Measurements from ENCODE around the gene THY1.

The THY1 gene

DNA sequence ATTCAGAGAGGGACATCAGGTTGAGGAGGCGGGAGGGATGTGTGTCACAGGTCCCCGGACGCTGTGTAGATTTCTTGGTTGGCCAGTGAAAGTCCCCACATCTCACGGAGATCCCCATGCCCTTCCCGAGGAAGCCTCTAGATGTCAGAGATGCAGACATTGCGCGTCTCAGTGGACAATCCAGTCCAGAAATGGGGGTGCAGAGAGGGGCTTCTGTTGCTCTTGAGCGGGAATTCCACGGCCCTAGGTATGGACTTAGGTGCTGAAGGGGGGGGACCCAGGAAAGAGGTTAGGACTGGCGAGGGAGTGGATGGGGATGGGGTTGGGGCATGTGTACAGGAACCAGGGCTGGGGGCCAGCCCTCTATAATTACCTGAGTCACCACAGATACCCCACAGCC, 7.0 kb downstream of the THY1 start:
- Histone ChIP-seq H3K27me3 (ENCODE audit: control insufficient read depth in 1 of 2, insufficient read depth in 1 of 2, low read length in 2 of 2) (peaks cover 0 to 43% of the 10 kb centered on the region in 2 experiments), H4K91ac (ENCODE audit: low read length) (no peak overlapping the region), H3K4me3 (ENCODE audit: insufficient read depth in 1 of 2, low read depth in 1 of 2, low read length in 2 of 2) (no peak overlapping the region), H3K36me3 (ENCODE audit: control insufficient read depth in 1 of 2, insufficient read depth in 2 of 2, low read depth in 1 of 2, low read length in 2 of 2) (peaks cover 0 to 28% of the 10 kb centered on the region in 2 experiments), H3K9me3 (ENCODE audit: control insufficient read depth, low read length) (no peaks in the 10 kb centered on the region), H4K8ac (ENCODE audit: low read length) (no peak overlapping the region), H3K4me2 (ENCODE audit: low read length, poor library complexity, severe bottlenecking) (no peak overlapping the region), H3K18ac (ENCODE audit: low read depth in 1 of 2, low read length in 2 of 2) (no peak overlapping the region), H3K23ac (ENCODE audit: low read length in 2 of 2) (no peak overlapping the region), H2AFZ (ENCODE audit: low read depth, low read length) (no peak overlapping the region), H3K4me1 (ENCODE audit: control insufficient read depth, insufficient read depth, low read depth, low read length) (peaks cover 11% of the 10 kb centered on the region), H3K9ac (ENCODE audit: low read length) (no peak overlapping the region), H2BK15ac (ENCODE audit: low read depth, poor library complexity, severe bottlenecking) (no peak overlapping the region), H2BK12ac (ENCODE audit: low read length in 2 of 2) (no peak overlapping the region), H3K14ac (ENCODE audit: low read length in 2 of 2) (no peak overlapping the region), H2BK120ac (ENCODE audit: low read depth, low read length) (no peak overlapping the region), H2BK5ac (ENCODE audit: low read depth, low read length, poor library complexity, severe bottlenecking) (no peak overlapping the region), H2AK5ac (ENCODE audit: low read length, severe bottlenecking) (no peak overlapping the region), H3K79me1 (replicated peaks; ENCODE audit: low read length, poor library complexity, severe bottlenecking) (no peaks in the 10 kb centered on the region), H3K4ac (ENCODE audit: low read depth in 1 of 2, low read length in 2 of 2) (no peak overlapping the region), H3K27ac (ENCODE audit: low read length, poor library complexity, severe bottlenecking) (no peak overlapping the region)
- DNase-seq: no peak
- WGBS: 95% methylated on average over 9 of the region's 10 CpGs

- Histone ChIP-seq H2BK12ac (ENCODE audit: low read length in 2 of 2) (no peak overlapping the region), H3K9ac (ENCODE audit: low read length) (no peak overlapping the region), H3K79me1 (replicated peaks; ENCODE audit: low read length, poor library complexity, severe bottlenecking) (no peaks in the 10 kb centered on the region), H3K27ac (ENCODE audit: low read length, poor library complexity, severe bottlenecking) (no peak overlapping the region), H3K9me3 (ENCODE audit: control insufficient read depth, low read length) (no peaks in the 10 kb centered on the region), H3K4me2 (ENCODE audit: low read length, poor library complexity, severe bottlenecking) (no peak overlapping the region), H2AK5ac (ENCODE audit: low read length, severe bottlenecking) (no peak overlapping the region), H3K14ac (ENCODE audit: low read length in 2 of 2) (no peak overlapping the region), H3K23ac (ENCODE audit: low read length in 2 of 2) (no peak overlapping the region), H2AFZ (ENCODE audit: low read depth, low read length) (no peak overlapping the region), H2BK15ac (ENCODE audit: low read depth, poor library complexity, severe bottlenecking) (no peak overlapping the region), H3K27me3 (ENCODE audit: control insufficient read depth in 1 of 2, insufficient read depth in 1 of 2, low read length in 2 of 2) (peaks cover 0 to 38% of the 10 kb centered on the region in 2 experiments), H2BK5ac (ENCODE audit: low read depth, low read length, poor library complexity, severe bottlenecking) (no peak overlapping the region), H3K4ac (ENCODE audit: low read depth in 1 of 2, low read length in 2 of 2) (no peak overlapping the region), H3K4me1 (ENCODE audit: control insufficient read depth, insufficient read depth, low read depth, low read length) (peaks cover 11% of the 10 kb centered on the region), H3K36me3 (ENCODE audit: control insufficient read depth in 1 of 2, insufficient read depth in 2 of 2, low read depth in 1 of 2, low read length in 2 of 2) (peaks cover 0 to 24% of the 10 kb centered on the region in 2 experiments), H3K18ac (ENCODE audit: low read depth in 1 of 2, low read length in 2 of 2) (no peak overlapping the region), H4K8ac (ENCODE audit: low read length) (no peak overlapping the region), H2BK120ac (ENCODE audit: low read depth, low read length) (no peak overlapping the region), H3K4me3 (ENCODE audit: insufficient read depth in 1 of 2, low read depth in 1 of 2, low read length in 2 of 2) (no peak overlapping the region), H4K91ac (ENCODE audit: low read length) (no peak overlapping the region)
- no peak for DNase-seq
- 94% methylated on average over 3 of the region's 3 CpGs for WGBS
Observed at GRCh38 chr11:119415517-119415916, 7.5 kb downstream of the THY1 start.

DNA sequence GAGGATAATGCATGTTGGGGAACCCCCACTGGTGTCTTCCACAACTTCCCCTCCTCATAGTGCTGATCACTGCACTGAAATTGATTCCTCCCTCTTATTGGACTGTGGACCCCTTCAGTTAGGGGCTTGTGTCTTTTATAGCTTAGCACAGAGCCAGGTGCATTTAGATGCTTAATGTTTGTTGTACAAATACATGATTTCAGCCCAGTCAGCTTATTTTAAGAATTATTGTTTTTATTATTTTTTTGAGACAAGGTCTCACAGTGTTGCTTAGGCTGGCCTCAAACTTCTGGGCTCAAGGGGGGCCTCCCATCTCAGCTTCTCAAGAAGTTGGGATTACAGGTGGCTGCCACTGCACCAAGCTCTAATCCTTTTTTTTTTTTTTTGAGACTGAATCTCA, 8.2 kb downstream of the THY1 start:
- no peak overlapping the region for H3K4me2 ChIP-seq (ENCODE audit: low read length, poor library complexity, severe bottlenecking)
- H3K36me3 ChIP-seq (ENCODE audit: control insufficient read depth in 1 of 2, insufficient read depth in 2 of 2, low read depth in 1 of 2, low read length in 2 of 2): peaks cover 0 to 16% of the 10 kb centered on the region in 2 experiments
- no peak overlapping the region for H2AFZ ChIP-seq (ENCODE audit: low read depth, low read length)
- H3K79me1 ChIP-seq (replicated peaks; ENCODE audit: low read length, poor library complexity, severe bottlenecking): no peaks in the 10 kb centered on the region
- no peak overlapping the region for H2BK5ac ChIP-seq (ENCODE audit: low read depth, low read length, poor library complexity, severe bottlenecking)
- H3K23ac ChIP-seq (ENCODE audit: low read length in 2 of 2): no peak overlapping the region
- no peak overlapping the region for H3K14ac ChIP-seq (ENCODE audit: low read length in 2 of 2)
- no peak overlapping the region for H3K18ac ChIP-seq (ENCODE audit: low read depth in 1 of 2, low read length in 2 of 2)
- H2BK120ac ChIP-seq (ENCODE audit: low read depth, low read length): no peak overlapping the region
- no peak overlapping the region for H3K4ac ChIP-seq (ENCODE audit: low read depth in 1 of 2, low read length in 2 of 2)
- no peak overlapping the region for H2BK15ac ChIP-seq (ENCODE audit: low read depth, poor library complexity, severe bottlenecking)
- H3K27ac ChIP-seq (ENCODE audit: low read length, poor library complexity, severe bottlenecking): no peak overlapping the region
- peaks cover 0 to 33% of the 10 kb centered on the region in 2 experiments for H3K27me3 ChIP-seq (ENCODE audit: control insufficient read depth in 1 of 2, insufficient read depth in 1 of 2, low read length in 2 of 2)
- no peak overlapping the region for H2BK12ac ChIP-seq (ENCODE audit: low read length in 2 of 2)
- peaks cover 5% of the 10 kb centered on the region for H3K4me1 ChIP-seq (ENCODE audit: control insufficient read depth, insufficient read depth, low read depth, low read length)
- H3K9ac ChIP-seq (ENCODE audit: low read length): no peak overlapping the region
- H3K4me3 ChIP-seq (ENCODE audit: insufficient read depth in 1 of 2, low read depth in 1 of 2, low read length in 2 of 2): no peak overlapping the region
- H4K8ac ChIP-seq (ENCODE audit: low read length): no peak overlapping the region
- no peak for DNase-seq
- no peak overlapping the region for H4K91ac ChIP-seq (ENCODE audit: low read length)
- no peaks in the 10 kb centered on the region for H3K9me3 ChIP-seq (ENCODE audit: control insufficient read depth, low read length)
- H2AK5ac ChIP-seq (ENCODE audit: low read length, severe bottlenecking): no peak overlapping the region

DNA sequence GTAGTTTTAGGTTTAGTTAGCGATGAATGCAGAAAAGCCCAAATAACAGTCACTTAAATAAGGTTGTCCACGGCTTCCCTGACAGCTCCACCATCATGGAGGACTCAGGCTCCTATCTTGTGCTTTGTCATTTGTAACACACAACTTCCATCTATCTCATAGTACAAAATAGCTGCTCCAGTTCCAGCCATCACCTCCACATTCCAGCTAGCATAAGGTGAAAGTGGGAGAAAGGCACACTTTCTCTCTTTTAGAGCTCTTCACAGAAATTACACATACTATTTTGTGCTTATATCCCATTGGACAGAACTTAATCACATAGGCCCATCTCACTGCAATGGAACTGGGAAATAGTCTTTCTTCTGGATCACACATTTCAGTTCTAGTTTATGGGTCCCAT, 8.7 kb downstream of the THY1 start:
- no peak overlapping the region for H2BK12ac ChIP-seq (ENCODE audit: low read length in 2 of 2)
- H3K9me3 ChIP-seq (ENCODE audit: control insufficient read depth, low read length): no peaks in the 10 kb centered on the region
- H3K9ac ChIP-seq (ENCODE audit: low read length): no peak overlapping the region
- DNase-seq: no peak
- no peak overlapping the region for H3K14ac ChIP-seq (ENCODE audit: low read length in 2 of 2)
- H2AK5ac ChIP-seq (ENCODE audit: low read length, severe bottlenecking): no peak overlapping the region
- H3K4me2 ChIP-seq (ENCODE audit: low read length, poor library complexity, severe bottlenecking): no peak overlapping the region
- no peak overlapping the region for H3K4ac ChIP-seq (ENCODE audit: low read depth in 1 of 2, low read length in 2 of 2)
- WGBS: 80% methylated on average over 2 of the region's 2 CpGs
- H3K36me3 ChIP-seq (ENCODE audit: control insufficient read depth in 1 of 2, insufficient read depth in 2 of 2, low read depth in 1 of 2, low read length in 2 of 2): peaks cover 0 to 12% of the 10 kb centered on the region in 2 experiments
- H2BK15ac ChIP-seq (ENCODE audit: low read depth, poor library complexity, severe bottlenecking): no peak overlapping the region
- H3K79me1 ChIP-seq (replicated peaks; ENCODE audit: low read length, poor library complexity, severe bottlenecking): no peaks in the 10 kb centered on the region
- H3K4me3 ChIP-seq (ENCODE audit: insufficient read depth in 1 of 2, low read depth in 1 of 2, low read length in 2 of 2): no peak overlapping the region
- H2BK5ac ChIP-seq (ENCODE audit: low read depth, low read length, poor library complexity, severe bottlenecking): no peak overlapping the region
- H3K18ac ChIP-seq (ENCODE audit: low read depth in 1 of 2, low read length in 2 of 2): no peak overlapping the region
- peaks cover 4% of the 10 kb centered on the region for H3K4me1 ChIP-seq (ENCODE audit: control insufficient read depth, insufficient read depth, low read depth, low read length)
- no peak overlapping the region for H2AFZ ChIP-seq (ENCODE audit: low read depth, low read length)
- no peak overlapping the region for H4K8ac ChIP-seq (ENCODE audit: low read length)
- H2BK120ac ChIP-seq (ENCODE audit: low read depth, low read length): no peak overlapping the region
- H3K27ac ChIP-seq (ENCODE audit: low read length, poor library complexity, severe bottlenecking): no peak overlapping the region
- peaks cover 0 to 30% of the 10 kb centered on the region in 2 experiments for H3K27me3 ChIP-seq (ENCODE audit: control insufficient read depth in 1 of 2, insufficient read depth in 1 of 2, low read length in 2 of 2)
- H4K91ac ChIP-seq (ENCODE audit: low read length): no peak overlapping the region
- no peak overlapping the region for H3K23ac ChIP-seq (ENCODE audit: low read length in 2 of 2)

All from mesenchymal stem cell (in vitro differentiated cells and primary cell).